ENCODE results near the gene GAA.

GRCh38 chr17:80080081-80080480 is 21.3 kb upstream of the GAA start:
- TF ChIP-seq CTCF (IDR thresholded peaks at IDR 0.05) (no peak), POLR2A (IDR thresholded peaks at IDR 0.05) (no peak), POLR2AphosphoS5 (IDR thresholded peaks at IDR 0.05) (no peak)

Data from breast epithelium (tissue), 3 donors.